ENCODE results near the gene KLHL21. TPM values are rescaled to one million over a fixed set of nuclear protein-coding genes. Genes with fewer than 3 reads are reported as not detected.

Gene KLHL21
- total RNA-seq, 1 experiment from 2014 or later = 27.5 TPM

DNA sequence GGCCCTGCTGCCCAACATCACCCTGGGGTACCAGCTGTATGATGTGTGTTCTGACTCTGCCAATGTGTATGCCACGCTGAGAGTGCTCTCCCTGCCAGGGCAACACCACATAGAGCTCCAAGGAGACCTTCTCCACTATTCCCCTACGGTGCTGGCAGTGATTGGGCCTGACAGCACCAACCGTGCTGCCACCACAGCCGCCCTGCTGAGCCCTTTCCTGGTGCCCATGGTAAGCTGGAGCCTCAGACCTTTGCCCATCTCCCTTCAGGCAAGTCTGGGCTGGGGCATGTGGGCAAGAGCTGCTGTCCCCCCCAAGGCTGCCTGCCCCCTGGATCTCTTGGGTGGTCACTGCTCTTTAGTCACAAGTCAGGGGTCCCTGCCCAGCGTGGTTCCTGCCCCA lies 31.7 kb downstream of the KLHL21 start (continued):
- no peak for TF ChIP-seq ELF1 (IDR thresholded peaks at IDR 0.05; ENCODE audit: borderline replicate concordance, low read depth)
- TF ChIP-seq POLR2AphosphoS5 (IDR thresholded peaks at IDR 0.05; ENCODE audit: low read depth, low read length) = no peak
- TF ChIP-seq EZH2 (IDR thresholded peaks at IDR 0.05) = no peak
- no peak for TF ChIP-seq CEBPB (IDR thresholded peaks at IDR 0.05; ENCODE audit: low read depth)
- no peak for TF ChIP-seq SRF (IDR thresholded peaks at IDR 0.05; ENCODE audit: low read depth)
- TF ChIP-seq ZNF274 (IDR thresholded peaks at IDR 0.05; ENCODE audit: low read depth, low read length) = no peak
- TF ChIP-seq, protein P1, sequence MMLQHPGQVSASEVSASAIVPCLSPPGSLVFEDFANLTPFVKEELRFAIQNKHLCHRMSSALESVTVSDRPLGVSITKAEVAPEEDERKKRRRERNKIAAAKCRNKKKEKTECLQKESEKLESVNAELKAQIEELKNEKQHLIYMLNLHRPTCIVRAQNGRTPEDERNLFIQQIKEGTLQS (IDR thresholded peaks at IDR 0.05) = no peak

DNA sequence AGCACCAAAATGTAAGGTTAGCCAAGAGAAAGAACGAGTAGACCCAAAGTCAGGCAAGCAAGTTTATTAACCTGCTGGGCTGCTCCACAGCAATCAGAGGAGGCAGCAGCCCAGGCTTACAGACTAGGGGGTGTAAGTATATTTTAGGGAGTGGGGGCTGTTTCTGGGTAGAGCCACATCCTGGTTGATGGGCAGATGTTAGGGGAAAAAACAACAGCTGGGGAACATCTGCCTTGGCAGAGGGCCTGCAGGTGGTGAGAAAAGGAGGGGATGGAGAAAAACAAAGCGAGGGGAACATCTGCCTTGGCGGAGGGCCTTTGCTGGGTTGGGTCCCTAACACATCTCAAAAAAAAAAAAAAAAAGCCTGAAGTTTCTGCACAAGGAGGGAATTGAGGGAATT lies 32.6 kb downstream of the KLHL21 start:
- BruUV-seq (replicated peaks) = no TSS peak
- Histone ChIP-seq H3K4me1 (ENCODE audit: control insufficient read depth in 1 of 2, insufficient read depth in 2 of 2, low read length in 2 of 2) (no peaks in the 10 kb centered on the region), H3K4me2 (ENCODE audit: low read length) (no peak overlapping the region), H3K9ac (ENCODE audit: low read length) (no peak overlapping the region), H3K27me3 (ENCODE audit: insufficient read depth, low read length) (peaks cover 7% of the 10 kb centered on the region; the same call in 1 of the 2 replicates), H3K9me3 (ENCODE audit: control insufficient read depth in 1 of 2, insufficient read depth in 1 of 2, low read depth in 1 of 2, low read length in 2 of 2) (no peaks in the 10 kb centered on the region), H3K4me3 (replicated peaks in 1 of 2; ENCODE audit: low read depth in 1 of 2, low read length in 2 of 2) (no peak overlapping the region), H4K20me1 (ENCODE audit: insufficient read depth) (no peaks in the 10 kb centered on the region), H2AFZ (ENCODE audit: low read depth, low read length, poor library complexity, severe bottlenecking) (no peak overlapping the region), H3K79me2 (ENCODE audit: insufficient read depth, low read length) (no peaks in the 10 kb centered on the region), H3K27ac (ENCODE audit: low read depth, low read length) (no peak overlapping the region), H3K9me2 (ENCODE audit: insufficient read depth) (no peaks in the 10 kb centered on the region), H3K36me3 (ENCODE audit: control insufficient read depth in 1 of 2, insufficient read depth in 2 of 2, low read length in 2 of 2) (no peaks in the 10 kb centered on the region)
- DNase-seq (ENCODE audit: low read depth, low spot score) = no peak
- ATAC-seq = no peak
- intact Hi-C loops (cut with micrococcal nuclease) = no loop called here
- RAD21 ChIA-PET (ENCODE audit: low non-redundant PET in 1 of 2, low total read pairs in 2 of 2, uncharacterized antibody in 2 of 2, unreplicated experiment in 2 of 2) = no interaction called here
- CTCF ChIA-PET = interaction anchor here (1.2 kb wide), 1 partner anchor 9 kb away, joined by 3 read pairs; the partner anchor contains the start of gene ZBTB48
- TF ChIP-seq SIN3A (IDR thresholded peaks at IDR 0.05; ENCODE audit: low read depth) (no peak), POLR2A (IDR thresholded peaks at IDR 0.05; ENCODE audit: borderline replicate concordance, extremely low read depth, insufficient read depth, insufficient read length) (no peak), SRF (IDR thresholded peaks at IDR 0.05; ENCODE audit: low read depth) (no peak), POLR2AphosphoS5 (IDR thresholded peaks at IDR 0.05; ENCODE audit: low read depth, low read length) (no peak), EZH2phosphoT487 (IDR thresholded peaks at IDR 0.05; ENCODE audit: borderline replicate concordance) (no peak), SP1 (IDR thresholded peaks at IDR 0.05; ENCODE audit: low read depth) (no peak), CEBPB (IDR thresholded peaks at IDR 0.05; ENCODE audit: low read depth) (no peak)
- TF ChIP-seq, protein P2, sequence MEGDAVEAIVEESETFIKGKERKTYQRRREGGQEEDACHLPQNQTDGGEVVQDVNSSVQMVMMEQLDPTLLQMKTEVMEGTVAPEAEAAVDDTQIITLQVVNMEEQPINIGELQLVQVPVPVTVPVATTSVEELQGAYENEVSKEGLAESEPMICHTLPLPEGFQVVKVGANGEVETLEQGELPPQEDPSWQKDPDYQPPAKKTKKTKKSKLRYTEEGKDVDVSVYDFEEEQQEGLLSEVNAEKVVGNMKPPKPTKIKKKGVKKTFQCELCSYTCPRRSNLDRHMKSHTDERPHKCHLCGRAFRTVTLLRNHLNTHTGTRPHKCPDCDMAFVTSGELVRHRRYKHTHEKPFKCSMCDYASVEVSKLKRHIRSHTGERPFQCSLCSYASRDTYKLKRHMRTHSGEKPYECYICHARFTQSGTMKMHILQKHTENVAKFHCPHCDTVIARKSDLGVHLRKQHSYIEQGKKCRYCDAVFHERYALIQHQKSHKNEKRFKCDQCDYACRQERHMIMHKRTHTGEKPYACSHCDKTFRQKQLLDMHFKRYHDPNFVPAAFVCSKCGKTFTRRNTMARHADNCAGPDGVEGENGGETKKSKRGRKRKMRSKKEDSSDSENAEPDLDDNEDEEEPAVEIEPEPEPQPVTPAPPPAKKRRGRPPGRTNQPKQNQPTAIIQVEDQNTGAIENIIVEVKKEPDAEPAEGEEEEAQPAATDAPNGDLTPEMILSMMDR (IDR thresholded peaks at IDR 0.05 in 2 of 3, conservative IDR thresholded peaks at IDR 0.05 in 1 of 3; ENCODE audit: borderline replicate concordance in 1 of 3, insufficient read depth in 1 of 3, low read depth in 2 of 3, low read length in 2 of 3) = no peak
- TF ChIP-seq, protein P3, sequence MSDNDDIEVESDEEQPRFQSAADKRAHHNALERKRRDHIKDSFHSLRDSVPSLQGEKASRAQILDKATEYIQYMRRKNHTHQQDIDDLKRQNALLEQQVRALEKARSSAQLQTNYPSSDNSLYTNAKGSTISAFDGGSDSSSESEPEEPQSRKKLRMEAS (IDR thresholded peaks at IDR 0.05) = no peak
- POLR2A ChIA-PET = no interaction called here
